ENCODE results near the gene CBY2.
"Not testable (repeated sequence)": the region's sequence is repeated elsewhere in the genome, so short reads cannot be mapped to it uniquely, and the experiment has no call there.

Gene CBY2

GRCh38 chr13:45750566-45750965, 48.4 kb downstream of the CBY2 start:
- DNase-seq, result no peak

GRCh38 chr13:45751885-45752284, 49.8 kb downstream of the CBY2 start:
- no peak for DNase-seq

- DNase-seq, result no peak
Observed at GRCh38 chr13:45752510-45752909, 50.4 kb downstream of the CBY2 start.

GRCh38 chr13:45756498-45756897, 54.4 kb downstream of the CBY2 start:
- not testable (repeated sequence) for DNase-seq

- not testable (repeated sequence) for DNase-seq
Observed at GRCh38 chr13:45757589-45757988, 55.5 kb downstream of the CBY2 start.

GRCh38 chr13:45763419-45763818, 61.3 kb downstream of the CBY2 start:
- DNase-seq, result no peak

All from activated CD4-positive, alpha-beta T cell treated with anti-CD3 and anti-CD28 coated beads for 4 hours (primary cell).